OCI-LY3 (cell line): ENCODE results near the gene DLG1.

Experiments
- EZH2phosphoT487 ChIP-seq: fragments of 200-600 bp; shearing (Covaris generic); IDR thresholded peaks from 2 replicates; pipeline ENCODE4 v1.6.1; 2018; ENCODE audit warnings: antibody characterized with exemption, mixed run types, low read depth
- TF ChIP-seq, protein P1 (sequence below): fragments of 200-600, 300-600 bp; sonication (generic); IDR thresholded peaks from 2 replicates; pipeline ENCODE4 v1.5.1; 2014; ENCODE audit warnings: antibody characterized with exemption, low read length, low read depth

DNA sequence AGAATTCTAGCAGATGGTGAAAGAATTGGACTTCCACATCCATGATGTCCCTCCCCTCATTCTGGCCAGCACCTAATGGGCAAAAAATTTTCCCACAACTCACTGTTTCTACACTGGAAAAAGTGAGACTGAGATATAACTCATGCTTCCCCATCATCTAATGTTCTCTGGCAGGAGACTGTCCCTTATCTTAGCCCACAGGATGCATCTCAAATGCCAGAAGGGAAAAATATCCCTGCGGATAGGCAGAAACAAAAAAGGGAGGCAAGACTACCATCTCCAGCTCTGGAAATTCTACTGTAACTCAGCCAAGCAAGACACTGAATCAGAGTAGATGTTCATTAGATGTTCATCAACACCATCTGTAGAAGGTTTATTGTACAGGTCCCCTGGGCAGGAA, 58.6 kb downstream of the DLG1 start:
- TF ChIP-seq EZH2phosphoT487 = no peak
- TF ChIP-seq, protein P1, sequence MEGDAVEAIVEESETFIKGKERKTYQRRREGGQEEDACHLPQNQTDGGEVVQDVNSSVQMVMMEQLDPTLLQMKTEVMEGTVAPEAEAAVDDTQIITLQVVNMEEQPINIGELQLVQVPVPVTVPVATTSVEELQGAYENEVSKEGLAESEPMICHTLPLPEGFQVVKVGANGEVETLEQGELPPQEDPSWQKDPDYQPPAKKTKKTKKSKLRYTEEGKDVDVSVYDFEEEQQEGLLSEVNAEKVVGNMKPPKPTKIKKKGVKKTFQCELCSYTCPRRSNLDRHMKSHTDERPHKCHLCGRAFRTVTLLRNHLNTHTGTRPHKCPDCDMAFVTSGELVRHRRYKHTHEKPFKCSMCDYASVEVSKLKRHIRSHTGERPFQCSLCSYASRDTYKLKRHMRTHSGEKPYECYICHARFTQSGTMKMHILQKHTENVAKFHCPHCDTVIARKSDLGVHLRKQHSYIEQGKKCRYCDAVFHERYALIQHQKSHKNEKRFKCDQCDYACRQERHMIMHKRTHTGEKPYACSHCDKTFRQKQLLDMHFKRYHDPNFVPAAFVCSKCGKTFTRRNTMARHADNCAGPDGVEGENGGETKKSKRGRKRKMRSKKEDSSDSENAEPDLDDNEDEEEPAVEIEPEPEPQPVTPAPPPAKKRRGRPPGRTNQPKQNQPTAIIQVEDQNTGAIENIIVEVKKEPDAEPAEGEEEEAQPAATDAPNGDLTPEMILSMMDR = no peak
